ENCODE measurements around the gene RAB4A.
"Not testable (repeated sequence)": the region's sequence is repeated elsewhere in the genome, so short reads cannot be mapped to it uniquely, and the experiment has no call there.

RAB4A gene

GRCh38 chr1:229273507-229274232 lies 2.8 kb downstream of the RAB4A start:
- peak; percentile 11 to 18 for DNase-seq

GRCh38 chr1:229275005-229275404 lies 4.1 kb downstream of the RAB4A start:
- DNase-seq, result no peak

- DNase-seq, result no peak
Measured at GRCh38 chr1:229278120-229278741, 7.3 kb downstream of the RAB4A start.

- DNase-seq, result no peak
Measured at GRCh38 chr1:229279242-229279641, 8.3 kb downstream of the RAB4A start.

- DNase-seq, result no peak
Measured at GRCh38 chr1:229280037-229280828, 9.3 kb downstream of the RAB4A start.

- DNase-seq, result no peak
Measured at GRCh38 chr1:229280921-229281320, 10.0 kb downstream of the RAB4A start.

- no peak for DNase-seq
Measured at GRCh38 chr1:229281339-229281926, 10.5 kb downstream of the RAB4A start.

GRCh38 chr1:229282295-229282823 lies 11.4 kb downstream of the RAB4A start:
- DNase-seq, result no peak

- DNase-seq, result no peak
Measured at GRCh38 chr1:229283183-229283611, 12.3 kb downstream of the RAB4A start.

- no peak for DNase-seq
Measured at GRCh38 chr1:229284887-229285286, 14.0 kb downstream of the RAB4A start.

GRCh38 chr1:229285440-229285839 lies 14.5 kb downstream of the RAB4A start:
- DNase-seq, result no peak

- peak in 1 of 2 donors; percentile 30 for DNase-seq
Measured at GRCh38 chr1:229286099-229286766, 15.3 kb downstream of the RAB4A start.

GRCh38 chr1:229287267-229287666 lies 16.4 kb downstream of the RAB4A start:
- no peak for DNase-seq

- no peak for DNase-seq
Measured at GRCh38 chr1:229288516-229288915, 17.6 kb downstream of the RAB4A start.

- DNase-seq, result not testable (repeated sequence)
Measured at GRCh38 chr1:229291686-229292085, 20.8 kb downstream of the RAB4A start.

- no peak for DNase-seq
Measured at GRCh38 chr1:229293528-229294204, 22.8 kb downstream of the RAB4A start.

GRCh38 chr1:229295745-229296144 lies 24.8 kb downstream of the RAB4A start:
- DNase-seq, result no peak

- DNase-seq, result no peak
Measured at GRCh38 chr1:229296541-229296941, 25.6 kb downstream of the RAB4A start.

GRCh38 chr1:229297746-229298145 lies 26.8 kb downstream of the RAB4A start:
- DNase-seq, result no peak

- no peak for DNase-seq
Measured at GRCh38 chr1:229298420-229298819, 27.5 kb downstream of the RAB4A start.

GRCh38 chr1:229298887-229299503 lies 28.1 kb downstream of the RAB4A start:
- no peak for DNase-seq
